Fibroblast of villous mesenchyme (primary cell): ENCODE results near the gene CREBBP. TPM values are rescaled to one million over a fixed set of nuclear protein-coding genes. Genes with fewer than 3 reads are reported as not detected.

Experiments
- DNase-seq: peaks from one replicate; pipeline ENCODE4 v3.0.0-alpha.2; 2010; ENCODE audit warnings: low read depth
- H3K4me3 ChIP-seq: 2 replicates; pipeline ENCODE4 v1.5.1; 2011; ENCODE audit warnings: low read depth, mild to moderate bottlenecking, low read length
- CTCF ChIP-seq: IDR thresholded peaks from 2 replicates; pipeline ENCODE4 v1.5.1; 2012; ENCODE audit warnings: low read depth, mild to moderate bottlenecking, low read length; ENCODE audit not compliant: insufficient read depth
- total RNA-seq: library from RNA; depleted of rRNA; stranded (reverse); fragments of >200 nt; gene quantifications from 2 replicates; pipeline ENCODE4 v1.2.3, GENCODE V29; 2012

CREBBP gene
- total RNA-seq, 1 donor, result 32.0 TPM

GRCh38 chr16:3761375-3762106 is 119.0 kb downstream of the CREBBP start:
- no peak for TF ChIP-seq CTCF
- no peak for DNase-seq
- H3K4me3 ChIP-seq, result no peak overlapping the region

- DNase-seq, result no peak
- no peak for TF ChIP-seq CTCF
- no peak overlapping the region for H3K4me3 ChIP-seq
Measured at GRCh38 chr16:3760518-3760917, 120.0 kb downstream of the CREBBP start.

GRCh38 chr16:3759736-3760135 is 120.8 kb downstream of the CREBBP start:
- no peak for TF ChIP-seq CTCF
- H3K4me3 ChIP-seq, result no peak overlapping the region
- no peak for DNase-seq

GRCh38 chr16:3756113-3756512 is 124.4 kb downstream of the CREBBP start:
- H3K4me3 ChIP-seq, result no peak overlapping the region
- peak; percentile 26 for DNase-seq
- TF ChIP-seq CTCF, result no peak

GRCh38 chr16:3755249-3755648 is 125.3 kb downstream of the CREBBP start:
- no peak overlapping the region for H3K4me3 ChIP-seq
- TF ChIP-seq CTCF, result no peak

GRCh38 chr16:3754772-3755171 is 125.7 kb downstream of the CREBBP start:
- no peak overlapping the region for H3K4me3 ChIP-seq
- no peak for TF ChIP-seq CTCF
- no peak for DNase-seq

More at GRCh38 chr16:3755249-3755648, 125.3 kb downstream of the CREBBP start:
- no peak for DNase-seq
